K562 (cell line): ENCODE data around the gene COL1A2. TPM values are rescaled to one million over a fixed set of nuclear protein-coding genes. Genes with fewer than 3 reads are reported as not detected.

Experiments used
- ATAC-seq: fragments of 200-7000 bp; cut with Tn5 transposase; 3 replicates; pipeline ENCODE4 v1.9.1; 2020; ENCODE audit warnings: moderate library complexity
- BruUV-seq: library from RNA; stranded (reverse); fragments of 400-500 nt; replicated peaks from 2 replicates; lab custom pipeline; 2021; lab: Mats Ljungman, UMichigan
- CTCF ChIA-PET: fragments of 300-600 bp; formaldehyde crosslinking; extraction: SDS; loops from one replicate; lab custom pipeline; 2021; ENCODE audit warnings: low intra/inter-chr PET ratio; lab: Yijun Ruan, JAX
- POLR2A ChIA-PET: fragments of 300-600, 350-650 bp; sonication (Branson Sonifier 250); formaldehyde crosslinking; extraction: SDS; loops from one replicate; lab custom pipeline; 2021; ENCODE audit warnings: antibody characterized with exemption, inconsistent platforms; lab: Yijun Ruan, JAX
- DNase-seq, 4 experiments: peaks; one replicate each; pipeline versions ENCODE4 v3.0.0 to v3.0.0-alpha.2; 2011 to 2018; ENCODE audit warnings: low spot score in 3 of 4, mixed read lengths in 3 of 4; ENCODE audit errors: extremely low read depth in 1 of 4
- FAIRE-seq: peaks from 2 replicates; lab custom pipeline; 2011; peaks lifted over from hg19 to GRCh38; lab: Jason Lieb, UNC
- H2AFZ ChIP-seq: 2 replicates; pipeline ENCODE4 v1.6.0; 2011; ENCODE audit warnings: low read depth, low read length, control low read depth, inconsistent platforms
- H3K27ac ChIP-seq: fragments of 200-600 bp; 3 replicates; pipeline ENCODE4 v1.8.0; 2011; ENCODE audit warnings: low read depth, mild to moderate bottlenecking, control low read depth, inconsistent platforms, low read length, moderate library complexity, mixed read lengths; ENCODE audit errors: extremely low read depth
- H3K27me3 ChIP-seq, 2 experiments: fragments of 300-600 bp in 1 of 2; 2 replicates in 1 of 2; 3 replicates in 1 of 2; pipeline versions ENCODE4 v1.6.0 to v1.8.0; 2011; ENCODE audit warnings: inconsistent platforms in 2 of 2, low read length in 2 of 2, mild to moderate bottlenecking in 1 of 2, mixed read lengths in 1 of 2, moderate library complexity in 1 of 2; ENCODE audit not compliant: control insufficient read depth in 2 of 2, insufficient read depth in 2 of 2
- H3K36me3 ChIP-seq: fragments of 300-600 bp; 3 replicates; pipeline ENCODE4 v1.8.0; 2011; ENCODE audit warnings: mild to moderate bottlenecking, low read length, inconsistent platforms; ENCODE audit not compliant: control insufficient read depth, insufficient read depth
- H3K4me1 ChIP-seq, 2 experiments: fragments of 200-600 bp in 1 of 2; replicated peaks in 1 of 2; 2 replicates in 1 of 2; 3 replicates in 1 of 2; pipeline versions ENCODE4 v1.5.1 to v1.8.0; 2011; ENCODE audit warnings: inconsistent platforms in 2 of 2, low read length in 2 of 2, mild to moderate bottlenecking in 1 of 2, mixed read lengths in 1 of 2, moderate library complexity in 1 of 2; ENCODE audit not compliant: control insufficient read depth in 2 of 2, insufficient read depth in 2 of 2
- H3K4me2 ChIP-seq: 2 replicates; pipeline ENCODE4 v1.6.1; 2011; ENCODE audit warnings: low read length, control low read depth, inconsistent platforms, mixed read lengths; ENCODE audit not compliant: insufficient read depth
- H3K4me3 ChIP-seq: fragments of 200-600 bp; sonication (generic), shearing (Covaris generic); 2 replicates; pipeline ENCODE4 v1.5.1; 2016; ENCODE audit warnings: control low read depth, inconsistent platforms
- H3K79me2 ChIP-seq: fragments of 200-600 bp; 3 replicates; pipeline ENCODE4 v1.8.0; 2011; ENCODE audit warnings: low read length, inconsistent platforms; ENCODE audit not compliant: control insufficient read depth, insufficient read depth
- H3K9ac ChIP-seq, 2 experiments: 2 replicates each; pipeline versions ENCODE4 v1.6.0 to v1.6.1; 2011; ENCODE audit warnings: low read depth in 2 of 2, low read length in 2 of 2, control low read depth in 1 of 2, inconsistent platforms in 1 of 2, mild to moderate bottlenecking in 1 of 2, mixed read lengths in 1 of 2; ENCODE audit not compliant: insufficient read depth in 1 of 2
- H3K9me1 ChIP-seq: one replicate; pipeline ENCODE4 v1.6.0; 2011; ENCODE audit warnings: inconsistent platforms, mild to moderate bottlenecking, low read length, moderate library complexity; ENCODE audit not compliant: control insufficient read depth, insufficient read depth
- H3K9me3 ChIP-seq: replicated peaks from 2 replicates; pipeline ENCODE4 v1.5.1; 2011; ENCODE audit warnings: low read depth, low read length, inconsistent platforms; ENCODE audit not compliant: control insufficient read depth, insufficient read depth
- H4K20me1 ChIP-seq: replicated peaks from 2 replicates; pipeline ENCODE4 v1.6.1; 2011; ENCODE audit warnings: low read length, inconsistent platforms, mixed read lengths; ENCODE audit not compliant: control insufficient read depth, insufficient read depth
- BMI1 ChIP-seq: fragments of 150-350 bp; IDR thresholded peaks from 2 replicates; pipeline ENCODE4 v1.6.1; 2014; ENCODE audit warnings: low read length
- CBX1 ChIP-seq: sonication (generic); IDR thresholded peaks from 2 replicates; pipeline ENCODE4 v1.6.1; 2016; ENCODE audit warnings: antibody characterized with exemption, low read depth, mild to moderate bottlenecking
- CTBP1 ChIP-seq: fragments of 450-650 bp; IDR thresholded peaks from 2 replicates; pipeline ENCODE4 v1.6.1; 2016; ENCODE audit warnings: borderline replicate concordance
- ETV5 ChIP-seq: sonication (generic); formaldehyde crosslinking; IDR thresholded peaks from 2 replicates; pipeline ENCODE4 v1.4.0; 2020; ENCODE audit warnings: low read depth, mild to moderate bottlenecking, missing genetic modification reagents
- FOXK2 ChIP-seq, 2 experiments: fragments of 450-650 bp; IDR thresholded peaks in 1 of 2; conservative IDR thresholded peaks in 1 of 2; 2 replicates each; pipeline ENCODE4 v1.6.1; 2016; ENCODE audit warnings: low read depth in 2 of 2, mild to moderate bottlenecking in 1 of 2
- HNRNPL ChIP-seq: fragments of 200-400 bp; formaldehyde crosslinking; IDR thresholded peaks from 2 replicates; pipeline ENCODE4 v1.6.1; 2017; ENCODE audit warnings: low read depth, mild to moderate bottlenecking, low read length
- KLF16 ChIP-seq: IDR thresholded peaks from 2 replicates; pipeline ENCODE4 v1.6.1; 2016; ENCODE audit warnings: antibody characterized with exemption
- LCOR ChIP-seq: sonication (generic); formaldehyde crosslinking; IDR thresholded peaks from 2 replicates; pipeline ENCODE4 v1.8.0; 2022; ENCODE audit warnings: mild to moderate bottlenecking, missing genetic modification reagents
- MCM5 ChIP-seq: fragments of 450-650 bp; IDR thresholded peaks from 2 replicates; pipeline ENCODE4 v1.6.1; 2016; ENCODE audit warnings: low read depth
- MTA1 ChIP-seq: fragments of 450-650 bp; IDR thresholded peaks from 2 replicates; pipeline ENCODE4 v1.6.1; 2017; ENCODE audit warnings: borderline replicate concordance
- NFE2 ChIP-seq: IDR thresholded peaks from 2 replicates; pipeline ENCODE4 v1.6.1; 2014; ENCODE audit warnings: antibody characterized with exemption, low read depth
- NR2C2 ChIP-seq, 2 experiments: fragments of 200-800 bp in 1 of 2; sonication (Bioruptor generic) in 1 of 2; sonication (generic) in 1 of 2; formaldehyde crosslinking in 1 of 2; IDR thresholded peaks; 2 replicates each; pipeline versions ENCODE4 v1.6.1 to v1.8.0; 2016 to 2022; ENCODE audit warnings: mild to moderate bottlenecking in 1 of 2, missing compliant biosample characterization in 1 of 2, missing genetic modification characterization in 1 of 2, missing genetic modification reagents in 1 of 2
- SRF ChIP-seq, 2 experiments: fragments of 250-450, 450-650 bp in 1 of 2; sonication (Bioruptor Pico) in 1 of 2; sonication (generic) in 1 of 2; formaldehyde crosslinking; IDR thresholded peaks; 2 replicates each; pipeline versions ENCODE4 v1.5.0 to v1.5.1; 2020 to 2022; ENCODE audit warnings: mild to moderate bottlenecking in 1 of 2, missing genetic modification reagents in 1 of 2
- TOE1 ChIP-seq, 2 experiments: fragments of 450-650 bp in 1 of 2; sonication (generic) in 1 of 2; formaldehyde crosslinking in 1 of 2; IDR thresholded peaks; 2 replicates each; pipeline versions ENCODE4 v1.7.1 to v1.8.0; 2016 to 2022; ENCODE audit warnings: borderline replicate concordance in 2 of 2, mild to moderate bottlenecking in 2 of 2, antibody characterized with exemption in 1 of 2, inconsistent platforms in 1 of 2, low read depth in 1 of 2, missing genetic modification reagents in 1 of 2, moderate library complexity in 1 of 2
- XRCC5 ChIP-seq: fragments of 200-400 bp; formaldehyde crosslinking; IDR thresholded peaks from 2 replicates; pipeline ENCODE4 v1.6.1; 2017; ENCODE audit warnings: low read depth, mild to moderate bottlenecking, low read length
- ZFP36 ChIP-seq: fragments of 150-350 bp; IDR thresholded peaks from 2 replicates; pipeline ENCODE4 v1.6.1; 2018; ENCODE audit warnings: low read length, low read depth; ENCODE audit not compliant: partially characterized antibody
- ZFX ChIP-seq: sonication (generic); formaldehyde crosslinking; IDR thresholded peaks from 2 replicates; pipeline ENCODE4 v1.8.0; 2022; ENCODE audit warnings: mild to moderate bottlenecking, missing genetic modification reagents, moderate library complexity
- ZNF717 ChIP-seq: fragments of 250-450 bp; sonication (Bioruptor Pico); IDR thresholded peaks from 2 replicates; pipeline ENCODE4 v1.5.0; 2021
- WGBS: fragments of 100-300 bp; shearing (Covaris generic); methylation state at CpG from one replicate; pipeline ENCODE4 v1.1.6; 2016; ENCODE audit warnings: low coverage, mixed read lengths; ENCODE audit not compliant: insufficient coverage; ENCODE audit errors: missing lambda C conversion rate; 5-methylcytosine and 5-hydroxymethylcytosine counted together
- in situ Hi-C: fragments of 300-500 bp; cut with MboI; formaldehyde crosslinking; loops from 4 replicates; pipeline ENCODE4 v1.15.0; 2018; ENCODE audit warnings: inconsistent platforms, mixed read lengths
- intact Hi-C: fragments of 100-400 bp; cut with micrococcal nuclease; formaldehyde crosslinking; loops from 2 replicates; pipeline ENCODE4 v1.14.2; 2022
- polyA plus RNA-seq, 8 experiments: library from polyadenylated mRNA; depleted of rRNA in 4 of 8; stranded (reverse) in 5 of 8; unstranded in 3 of 8; fragments of >200 nt; fragmentation: Nextera tagmentation in 2 of 8; fragmentation: Illumina TruSeq in 1 of 8; extraction: Ambion mirVana in 2 of 8; extraction: Trizol in 1 of 8; gene quantifications; 2 replicates each; pipeline versions ENCODE4 v1.2.1 to v1.2.3, GENCODE V29; 2011 to 2014; ENCODE audit warnings: inconsistent platforms in 1 of 8, missing spikeins in 1 of 8
- total RNA-seq, 7 experiments: library from RNA; depleted of rRNA in 6 of 7; stranded (reverse); fragments of >200 nt in 6 of 7; fragmentation: Illumina TruSeq in 2 of 7; extraction: Trizol in 2 of 7; gene quantifications; 2 replicates each; pipeline versions ENCODE4 v1.2.1 to v1.2.3, GENCODE V29; 2011 to 2021; ENCODE audit warnings: low replicate concordance in 1 of 7
- TF ChIP-seq, protein P1 (sequence below), 2 experiments: IDR thresholded peaks in 1 of 2; conservative IDR thresholded peaks in 1 of 2; 2 replicates each; pipeline ENCODE4 v1.6.1; 2016; ENCODE audit warnings: low read depth in 2 of 2, mild to moderate bottlenecking in 1 of 2, missing compliant biosample characterization in 1 of 2, missing genetic modification characterization in 1 of 2, moderate library complexity in 1 of 2

The COL1A2 gene
- total and polyA plus RNA-seq, 9 of the 15 experiments (the other 6 are each of a cell fraction or from before 2014, with no cell fraction given): 0.94 to 11.6 (median 1.7) TPM

DNA sequence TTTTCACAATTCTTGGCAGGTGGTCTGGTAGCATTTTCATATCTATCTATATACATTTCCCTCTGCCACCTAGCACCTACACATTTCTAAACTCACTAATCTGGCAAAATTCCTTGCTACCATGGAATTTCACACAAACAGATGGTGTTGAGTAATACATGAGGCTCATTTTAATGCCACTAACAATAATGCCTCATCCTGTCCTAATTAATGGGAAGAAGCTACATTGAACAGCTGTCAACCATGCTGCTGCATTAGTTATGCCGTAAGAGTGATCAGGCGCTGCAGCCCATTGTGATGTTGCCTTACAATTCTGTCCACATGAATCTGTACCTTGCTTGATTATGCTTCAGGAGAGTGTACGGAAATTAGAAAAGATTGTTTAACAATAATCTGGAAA lies 23.2 kb downstream of the COL1A2 start:
- Histone ChIP-seq H2AFZ (no peak overlapping the region), H3K27ac (no peak overlapping the region), H3K27me3 (no peaks in the 10 kb centered on the region; a peak in 1 of 5 replicates), H3K9me3 (no peaks in the 10 kb centered on the region), H3K9ac (no peak overlapping the region), H3K4me1 (no peaks in the 10 kb centered on the region), H3K9me1 (no peaks in the 10 kb centered on the region), H3K4me3 (no peak overlapping the region), H4K20me1 (no peaks in the 10 kb centered on the region), H3K36me3 (no peaks in the 10 kb centered on the region), H3K79me2 (no peaks in the 10 kb centered on the region), H3K4me2 (no peak overlapping the region)
- no TSS peak for BruUV-seq
- CTCF ChIA-PET: no interaction called here
- DNase-seq: no peak
- TF ChIP-seq TOE1 (IDR thresholded peaks at IDR 0.05; ENCODE audit: borderline replicate concordance): no peak
- TF ChIP-seq TOE1 (CRISPR knock-in tag; IDR thresholded peaks at IDR 0.05; ENCODE audit: borderline replicate concordance, low read depth): no peak
- no peak for TF ChIP-seq MCM5
- no peak for TF ChIP-seq ZFP36
- TF ChIP-seq, protein P1, sequence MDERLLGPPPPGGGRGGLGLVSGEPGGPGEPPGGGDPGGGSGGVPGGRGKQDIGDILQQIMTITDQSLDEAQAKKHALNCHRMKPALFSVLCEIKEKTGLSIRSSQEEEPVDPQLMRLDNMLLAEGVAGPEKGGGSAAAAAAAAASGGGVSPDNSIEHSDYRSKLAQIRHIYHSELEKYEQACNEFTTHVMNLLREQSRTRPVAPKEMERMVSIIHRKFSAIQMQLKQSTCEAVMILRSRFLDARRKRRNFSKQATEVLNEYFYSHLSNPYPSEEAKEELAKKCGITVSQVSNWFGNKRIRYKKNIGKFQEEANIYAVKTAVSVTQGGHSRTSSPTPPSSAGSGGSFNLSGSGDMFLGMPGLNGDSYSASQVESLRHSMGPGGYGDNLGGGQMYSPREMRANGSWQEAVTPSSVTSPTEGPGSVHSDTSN (CRISPR knock-in tag; IDR thresholded peaks at IDR 0.05; ENCODE audit: low read depth): no peak
- TF ChIP-seq, protein P1 (tag; conservative IDR thresholded peaks at IDR 0.05; ENCODE audit: low read depth): no peak
- TF ChIP-seq ETV5 (CRISPR knock-in tag): no peak
- no peak for TF ChIP-seq ZFX (CRISPR knock-in tag)
- no peak for TF ChIP-seq NFE2
- TF ChIP-seq XRCC5: no peak
- no peak for TF ChIP-seq FOXK2 (conservative IDR thresholded peaks at IDR 0.05 in 1 of 2, IDR thresholded peaks at IDR 0.05 in 1 of 2; ENCODE audit: low read depth in 2 of 2)
- TF ChIP-seq ZNF717 (CRISPR knock-in tag): no peak
- no peak for TF ChIP-seq HNRNPL
- no peak for TF ChIP-seq CBX1
- no peak for TF ChIP-seq SRF (CRISPR knock-in tag; IDR thresholded peaks at IDR 0.05)
- TF ChIP-seq BMI1: no peak
- TF ChIP-seq CTBP1: no peak
- no peak for TF ChIP-seq NR2C2 (CRISPR knock-in tag; IDR thresholded peaks at IDR 0.05)
- TF ChIP-seq NR2C2 (tag; IDR thresholded peaks at IDR 0.05): no peak
- TF ChIP-seq LCOR (CRISPR knock-in tag): no peak
- no peak for TF ChIP-seq MTA1
- TF ChIP-seq KLF16: no peak
- ATAC-seq: no peak
- intact Hi-C loops (no loop called here), in situ Hi-C loops (no loop called here)
- POLR2A ChIA-PET: no interaction called here
- 12% methylated on average over 3 of the region's 3 CpGs for WGBS
- FAIRE-seq: no peak
